ENCODE data around the gene COX7A1.

DNA sequence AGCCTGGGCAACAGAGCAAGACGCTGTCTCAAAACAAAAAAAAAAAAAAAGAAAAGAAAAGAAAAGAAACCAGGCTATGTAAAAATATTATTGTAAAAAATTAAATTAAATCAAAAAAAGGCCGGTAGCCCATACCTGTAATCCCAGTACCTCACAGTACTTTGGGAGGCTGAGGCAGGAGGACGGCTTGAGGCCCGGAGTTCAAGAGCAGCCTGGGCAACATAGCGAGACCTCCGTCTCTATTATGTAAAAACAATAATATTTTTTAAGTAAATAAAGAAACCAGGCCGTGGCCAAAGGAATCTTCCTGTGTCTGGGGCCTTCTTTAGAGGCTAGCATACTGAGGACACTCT lies 13.2 kb downstream of the COX7A1 start:
- no peak for TF ChIP-seq POLR2A (IDR thresholded peaks at IDR 0.05; ENCODE audit: low read length)
- TF ChIP-seq GATA1 (IDR thresholded peaks at IDR 0.05; ENCODE audit: low read depth, low read length), result no peak
